Measurements from ENCODE around the gene BID.

BID gene

GRCh38 chr22:17803609-17804270 lies 29.5 kb upstream of the BID start:
- H3K27me3 ChIP-seq (ENCODE audit: control insufficient read depth in 1 of 2, insufficient read depth in 2 of 2, low read length in 2 of 2) = no peaks in the 10 kb centered on the region
- H3K4me1 ChIP-seq (ENCODE audit: control insufficient read depth, insufficient read depth, low read length) = no peaks in the 10 kb centered on the region
- no peak overlapping the region for H3K4me3 ChIP-seq (ENCODE audit: low read length in 2 of 2)
- no peak overlapping the region for H3K27ac ChIP-seq (ENCODE audit: low read length)
- H3K36me3 ChIP-seq (ENCODE audit: control insufficient read depth in 2 of 2, insufficient read depth in 2 of 2, low read length in 2 of 2) = peaks cover 38 to 50% of the 10 kb centered on the region in 2 donors
- no peaks in the 10 kb centered on the region for H3K9me3 ChIP-seq (ENCODE audit: control insufficient read depth in 2 of 2, low read length in 2 of 2)
- no peak overlapping the region for H3K9ac ChIP-seq (ENCODE audit: low read length in 2 of 2)

- no peaks in the 10 kb centered on the region for H3K27me3 ChIP-seq (ENCODE audit: control insufficient read depth in 1 of 2, insufficient read depth in 2 of 2, low read length in 2 of 2)
- H3K36me3 ChIP-seq (ENCODE audit: control insufficient read depth in 2 of 2, insufficient read depth in 2 of 2, low read length in 2 of 2) = peaks cover 29 to 44% of the 10 kb centered on the region in 2 donors
- H3K9ac ChIP-seq (ENCODE audit: low read length in 2 of 2) = no peak overlapping the region
- H3K9me3 ChIP-seq (ENCODE audit: control insufficient read depth in 2 of 2, low read length in 2 of 2) = no peaks in the 10 kb centered on the region
- H3K4me1 ChIP-seq (ENCODE audit: control insufficient read depth, insufficient read depth, low read length) = no peaks in the 10 kb centered on the region
- no peak overlapping the region for H3K4me3 ChIP-seq (ENCODE audit: low read length in 2 of 2)
- no peak overlapping the region for H3K27ac ChIP-seq (ENCODE audit: low read length)
Observed at GRCh38 chr22:17802822-17803221, 28.6 kb upstream of the BID start.

- Histone ChIP-seq H3K27ac (ENCODE audit: low read length) (no peak overlapping the region), H3K27me3 (ENCODE audit: control insufficient read depth in 1 of 2, insufficient read depth in 2 of 2, low read length in 2 of 2) (no peaks in the 10 kb centered on the region), H3K9me3 (ENCODE audit: control insufficient read depth in 2 of 2, low read length in 2 of 2) (no peaks in the 10 kb centered on the region), H3K4me1 (ENCODE audit: control insufficient read depth, insufficient read depth, low read length) (no peaks in the 10 kb centered on the region), H3K36me3 (ENCODE audit: control insufficient read depth in 2 of 2, insufficient read depth in 2 of 2, low read length in 2 of 2) (peaks cover 28 to 40% of the 10 kb centered on the region in 2 donors), H3K4me3 (ENCODE audit: low read length in 2 of 2) (no peak overlapping the region), H3K9ac (ENCODE audit: low read length in 2 of 2) (no peak overlapping the region)
Observed at GRCh38 chr22:17802411-17802810, 28.1 kb upstream of the BID start.

- Histone ChIP-seq H3K36me3 (ENCODE audit: control insufficient read depth in 2 of 2, insufficient read depth in 2 of 2, low read length in 2 of 2) (peaks cover 8 to 24% of the 10 kb centered on the region in 2 donors), H3K27ac (ENCODE audit: low read length) (no peak overlapping the region), H3K9me3 (ENCODE audit: control insufficient read depth in 2 of 2, low read length in 2 of 2) (no peaks in the 10 kb centered on the region), H3K4me1 (ENCODE audit: control insufficient read depth, insufficient read depth, low read length) (peaks cover 4% of the 10 kb centered on the region), H3K27me3 (ENCODE audit: control insufficient read depth in 1 of 2, insufficient read depth in 2 of 2, low read length in 2 of 2) (no peaks in the 10 kb centered on the region), H3K4me3 (ENCODE audit: low read length in 2 of 2) (no peak overlapping the region), H3K9ac (ENCODE audit: low read length in 2 of 2) (no peak overlapping the region)
Observed at GRCh38 chr22:17797721-17798559, 23.7 kb upstream of the BID start.

- Histone ChIP-seq H3K4me1 (ENCODE audit: control insufficient read depth, insufficient read depth, low read length) (peaks cover 4% of the 10 kb centered on the region), H3K9ac (ENCODE audit: low read length in 2 of 2) (no peak overlapping the region), H3K9me3 (ENCODE audit: control insufficient read depth in 2 of 2, low read length in 2 of 2) (no peaks in the 10 kb centered on the region), H3K4me3 (ENCODE audit: low read length in 2 of 2) (no peak overlapping the region), H3K27ac (ENCODE audit: low read length) (no peak overlapping the region), H3K36me3 (ENCODE audit: control insufficient read depth in 2 of 2, insufficient read depth in 2 of 2, low read length in 2 of 2) (peaks cover 8 to 23% of the 10 kb centered on the region in 2 donors), H3K27me3 (ENCODE audit: control insufficient read depth in 1 of 2, insufficient read depth in 2 of 2, low read length in 2 of 2) (no peaks in the 10 kb centered on the region)
Observed at GRCh38 chr22:17796695-17797094, 22.4 kb upstream of the BID start.

- H3K4me1 ChIP-seq (ENCODE audit: control insufficient read depth, insufficient read depth, low read length) = peaks cover 4% of the 10 kb centered on the region
- no peaks in the 10 kb centered on the region for H3K27me3 ChIP-seq (ENCODE audit: control insufficient read depth in 1 of 2, insufficient read depth in 2 of 2, low read length in 2 of 2)
- H3K9ac ChIP-seq (ENCODE audit: low read length in 2 of 2) = no peak overlapping the region
- peaks cover 11 to 27% of the 10 kb centered on the region in 2 donors for H3K36me3 ChIP-seq (ENCODE audit: control insufficient read depth in 2 of 2, insufficient read depth in 2 of 2, low read length in 2 of 2)
- H3K9me3 ChIP-seq (ENCODE audit: control insufficient read depth in 2 of 2, low read length in 2 of 2) = no peaks in the 10 kb centered on the region
- H3K27ac ChIP-seq (ENCODE audit: low read length) = no peak overlapping the region
- no peak overlapping the region for H3K4me3 ChIP-seq (ENCODE audit: low read length in 2 of 2)
Observed at GRCh38 chr22:17795661-17796548, 21.6 kb upstream of the BID start.

- no peak overlapping the region for H3K27ac ChIP-seq (ENCODE audit: low read length)
- peaks cover 16 to 35% of the 10 kb centered on the region in 2 donors for H3K36me3 ChIP-seq (ENCODE audit: control insufficient read depth in 2 of 2, insufficient read depth in 2 of 2, low read length in 2 of 2)
- no peaks in the 10 kb centered on the region for H3K27me3 ChIP-seq (ENCODE audit: control insufficient read depth in 1 of 2, insufficient read depth in 2 of 2, low read length in 2 of 2)
- H3K9ac ChIP-seq (ENCODE audit: low read length in 2 of 2) = no peak overlapping the region
- no peaks in the 10 kb centered on the region for H3K9me3 ChIP-seq (ENCODE audit: control insufficient read depth in 2 of 2, low read length in 2 of 2)
- no peak overlapping the region for H3K4me3 ChIP-seq (ENCODE audit: low read length in 2 of 2)
- peaks cover 4% of the 10 kb centered on the region for H3K4me1 ChIP-seq (ENCODE audit: control insufficient read depth, insufficient read depth, low read length)
Observed at GRCh38 chr22:17794726-17795542, 20.7 kb upstream of the BID start.

GRCh38 chr22:17792854-17793434 lies 18.7 kb upstream of the BID start:
- Histone ChIP-seq H3K9ac (ENCODE audit: low read length in 2 of 2) (no peak overlapping the region), H3K27ac (ENCODE audit: low read length) (no peak overlapping the region), H3K4me3 (ENCODE audit: low read length in 2 of 2) (no peak overlapping the region), H3K27me3 (ENCODE audit: control insufficient read depth in 1 of 2, insufficient read depth in 2 of 2, low read length in 2 of 2) (no peaks in the 10 kb centered on the region), H3K4me1 (ENCODE audit: control insufficient read depth, insufficient read depth, low read length) (peaks cover 4% of the 10 kb centered on the region), H3K36me3 (ENCODE audit: control insufficient read depth in 2 of 2, insufficient read depth in 2 of 2, low read length in 2 of 2) (peaks cover 16 to 40% of the 10 kb centered on the region in 2 donors), H3K9me3 (ENCODE audit: control insufficient read depth in 2 of 2, low read length in 2 of 2) (no peaks in the 10 kb centered on the region)

- Histone ChIP-seq H3K27ac (ENCODE audit: low read length) (no peak overlapping the region), H3K9ac (ENCODE audit: low read length in 2 of 2) (no peak overlapping the region), H3K4me3 (ENCODE audit: low read length in 2 of 2) (no peak overlapping the region), H3K4me1 (ENCODE audit: control insufficient read depth, insufficient read depth, low read length) (peaks cover 4% of the 10 kb centered on the region), H3K36me3 (ENCODE audit: control insufficient read depth in 2 of 2, insufficient read depth in 2 of 2, low read length in 2 of 2) (peaks cover 13 to 40% of the 10 kb centered on the region in 2 donors), H3K27me3 (ENCODE audit: control insufficient read depth in 1 of 2, insufficient read depth in 2 of 2, low read length in 2 of 2) (no peaks in the 10 kb centered on the region), H3K9me3 (ENCODE audit: control insufficient read depth in 2 of 2, low read length in 2 of 2) (no peaks in the 10 kb centered on the region)
Observed at GRCh38 chr22:17792299-17792698, 18.0 kb upstream of the BID start.
